ENCODE results near the gene TRAPPC14.
A peak's percentile ranks its signal among the peaks of the same experiment; 100 is the strongest.

The TRAPPC14 gene

DNA sequence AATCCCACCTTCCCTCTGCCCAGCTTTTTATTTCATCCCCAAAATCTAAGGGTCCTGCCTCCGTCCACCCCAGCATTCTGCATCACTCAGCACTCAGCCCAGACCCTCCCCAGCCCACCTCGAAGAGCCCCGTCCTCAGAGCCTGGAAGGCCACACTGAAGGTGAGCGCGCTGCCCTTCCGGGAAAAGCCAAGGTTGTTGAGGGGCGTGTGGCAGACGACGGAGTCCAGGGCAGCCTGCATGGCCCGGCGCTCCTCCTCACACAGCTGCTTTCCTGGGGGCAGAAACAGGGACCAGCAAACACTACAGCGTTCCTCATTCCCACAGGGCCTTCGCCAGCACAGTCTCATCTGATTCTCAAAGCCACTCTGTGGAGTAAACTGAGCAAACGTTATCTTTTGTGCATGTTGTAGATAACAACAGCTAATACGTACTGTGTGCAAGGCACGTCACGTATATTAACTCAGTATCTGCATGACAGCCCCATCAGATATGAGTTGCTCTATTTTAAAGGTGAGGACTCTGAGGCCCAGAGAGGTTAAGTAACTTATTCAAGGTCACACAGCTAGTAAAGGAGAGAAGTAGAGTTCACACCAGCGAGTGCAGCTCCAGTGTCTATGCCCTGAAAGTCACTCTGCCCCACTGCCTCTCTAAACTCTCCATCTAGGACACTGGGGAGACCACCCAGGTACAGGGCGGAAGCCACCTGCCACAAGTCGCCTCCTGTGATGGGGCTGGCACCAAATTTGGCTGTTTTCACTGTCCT, 2.8 kb downstream of the TRAPPC14 start:
- no peak overlapping the region for H3K4me3 ChIP-seq (ENCODE audit: low read depth, low read length)
- TF ChIP-seq, protein P1, sequence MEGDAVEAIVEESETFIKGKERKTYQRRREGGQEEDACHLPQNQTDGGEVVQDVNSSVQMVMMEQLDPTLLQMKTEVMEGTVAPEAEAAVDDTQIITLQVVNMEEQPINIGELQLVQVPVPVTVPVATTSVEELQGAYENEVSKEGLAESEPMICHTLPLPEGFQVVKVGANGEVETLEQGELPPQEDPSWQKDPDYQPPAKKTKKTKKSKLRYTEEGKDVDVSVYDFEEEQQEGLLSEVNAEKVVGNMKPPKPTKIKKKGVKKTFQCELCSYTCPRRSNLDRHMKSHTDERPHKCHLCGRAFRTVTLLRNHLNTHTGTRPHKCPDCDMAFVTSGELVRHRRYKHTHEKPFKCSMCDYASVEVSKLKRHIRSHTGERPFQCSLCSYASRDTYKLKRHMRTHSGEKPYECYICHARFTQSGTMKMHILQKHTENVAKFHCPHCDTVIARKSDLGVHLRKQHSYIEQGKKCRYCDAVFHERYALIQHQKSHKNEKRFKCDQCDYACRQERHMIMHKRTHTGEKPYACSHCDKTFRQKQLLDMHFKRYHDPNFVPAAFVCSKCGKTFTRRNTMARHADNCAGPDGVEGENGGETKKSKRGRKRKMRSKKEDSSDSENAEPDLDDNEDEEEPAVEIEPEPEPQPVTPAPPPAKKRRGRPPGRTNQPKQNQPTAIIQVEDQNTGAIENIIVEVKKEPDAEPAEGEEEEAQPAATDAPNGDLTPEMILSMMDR (IDR thresholded peaks at IDR 0.05; ENCODE audit: borderline replicate concordance, insufficient read depth, low read depth, low read length), result no peak

DNA sequence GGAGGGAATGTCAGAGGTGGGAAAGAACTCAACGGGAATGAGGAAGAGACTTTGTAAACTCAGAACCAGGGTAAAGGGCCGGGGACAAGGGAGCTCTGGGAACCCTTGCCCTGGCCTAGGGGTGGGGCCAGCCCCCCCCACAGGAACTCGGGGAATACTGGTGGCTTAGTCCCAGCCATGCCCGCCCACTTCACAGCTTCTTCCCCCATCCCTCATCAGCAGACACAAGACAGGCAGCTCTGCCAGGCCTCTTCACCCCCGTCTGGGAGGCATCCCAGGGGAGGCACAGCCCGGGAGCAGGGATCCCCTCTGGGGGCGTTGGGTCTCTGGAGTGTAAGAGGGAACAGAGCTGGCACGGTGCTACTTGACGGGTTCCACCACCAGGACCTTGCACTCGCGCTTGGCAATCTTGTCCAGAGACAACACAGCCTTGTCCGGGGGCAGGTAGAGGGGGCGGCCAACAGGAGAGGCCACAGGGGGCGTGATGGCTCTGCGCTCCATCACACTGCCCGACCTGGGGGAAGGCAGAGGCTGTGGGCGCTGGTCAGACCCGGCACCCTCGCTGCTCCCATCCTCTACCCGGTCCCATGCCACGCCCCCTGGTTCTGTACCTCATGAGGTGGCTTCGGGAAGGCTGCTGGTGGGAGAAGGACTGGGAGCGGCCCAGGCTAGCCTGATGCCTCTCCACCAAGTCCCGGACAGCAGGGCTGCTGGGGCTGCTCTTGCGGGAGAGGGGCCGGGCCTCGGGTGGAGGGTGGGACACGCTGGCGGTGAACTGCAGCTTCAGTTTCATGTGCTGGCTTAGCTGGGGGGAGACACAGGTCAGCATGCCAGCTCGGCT, 3.7 kb downstream of the TRAPPC14 start:
- TF ChIP-seq, protein P1 (IDR thresholded peaks at IDR 0.05; ENCODE audit: borderline replicate concordance, insufficient read depth, low read depth, low read length), result no peak

DNA sequence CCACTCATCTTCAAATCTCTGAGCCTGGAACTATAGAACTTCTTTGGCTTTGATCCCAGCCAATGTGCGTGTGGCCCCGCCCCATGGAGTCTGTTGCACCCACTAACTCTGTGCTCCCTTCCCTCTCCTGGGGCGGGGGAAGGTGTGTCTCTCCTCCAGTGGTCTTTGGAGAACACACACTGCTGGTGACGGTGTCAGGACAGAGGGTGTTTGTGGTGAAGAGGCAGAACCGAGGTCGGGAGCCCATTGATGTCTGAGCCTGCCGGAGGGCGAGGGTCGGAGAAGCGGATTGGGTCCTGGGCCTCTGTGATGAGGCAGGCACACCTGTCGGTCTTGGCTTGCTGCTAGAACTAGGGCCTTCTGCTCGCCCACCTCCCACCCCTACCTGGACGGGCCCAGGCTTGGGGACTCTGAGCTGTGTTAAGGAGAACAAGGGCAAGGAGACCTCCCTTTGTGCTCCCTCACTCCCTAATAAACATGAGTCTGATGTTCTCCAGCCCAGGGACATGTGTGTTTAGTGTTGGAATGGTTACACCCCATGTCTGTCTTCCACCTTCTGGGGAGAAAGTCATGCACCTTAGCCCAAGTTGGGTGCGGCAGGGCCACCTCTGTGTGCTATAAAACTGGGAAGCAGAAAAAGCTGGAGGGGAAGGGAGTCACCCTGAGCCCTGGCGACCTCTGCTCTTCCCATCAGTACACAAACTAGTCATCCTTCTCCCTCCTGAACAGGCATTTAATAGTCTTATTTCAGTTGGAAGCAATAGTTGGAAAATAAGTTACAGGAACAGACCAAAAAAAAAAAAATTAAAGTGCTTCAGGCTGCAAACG, 4.6 kb downstream of the TRAPPC14 start:
- no peak overlapping the region for H3K4me3 ChIP-seq (ENCODE audit: low read depth, low read length)
- TF ChIP-seq, protein P1 (IDR thresholded peaks at IDR 0.05; ENCODE audit: borderline replicate concordance, insufficient read depth, low read depth, low read length), result no peak

More for the DNA sequence above, 3.7 kb downstream of the TRAPPC14 start:
- no peak overlapping the region for H3K4me3 ChIP-seq (ENCODE audit: low read depth, low read length)

DNA sequence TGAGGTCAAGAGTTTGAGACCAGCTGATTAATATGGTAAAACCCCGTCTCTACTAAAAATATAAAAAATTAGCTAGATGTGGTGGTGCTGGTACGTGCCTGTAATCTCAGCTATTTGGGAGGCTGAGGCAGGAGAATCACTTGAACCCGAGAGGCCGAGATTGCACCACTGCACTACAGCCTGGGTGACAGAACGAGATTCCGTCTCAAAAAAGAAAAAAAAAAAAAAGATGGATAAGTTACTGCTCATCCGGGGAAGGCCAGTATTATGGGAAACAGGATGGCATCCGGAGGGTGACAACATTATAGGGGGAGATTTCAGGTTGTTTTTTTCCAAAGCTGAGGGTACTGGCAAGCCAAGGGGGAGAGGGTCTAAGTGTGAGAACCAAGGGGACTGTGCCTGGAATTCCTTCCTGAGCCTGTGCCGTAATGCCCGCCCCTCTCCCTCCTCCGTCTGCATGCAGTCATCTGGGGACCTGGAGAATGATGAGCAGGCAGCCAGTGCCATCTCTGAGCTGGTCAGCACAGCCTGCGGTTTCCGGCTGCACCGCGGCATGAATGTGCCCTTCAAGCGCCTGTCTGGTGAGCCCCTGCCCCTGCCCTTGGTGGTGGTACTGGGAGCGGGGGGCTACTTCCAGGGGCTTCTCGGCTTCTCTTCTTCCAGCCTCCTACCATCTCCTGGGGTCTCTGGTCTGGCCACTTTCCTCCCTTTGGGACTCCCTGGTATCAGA, 5.4 kb downstream of the TRAPPC14 start:
- TF ChIP-seq, protein P1 (IDR thresholded peaks at IDR 0.05; ENCODE audit: borderline replicate concordance, insufficient read depth, low read depth, low read length), result no peak
- no peak overlapping the region for H3K4me3 ChIP-seq (ENCODE audit: low read depth, low read length)

DNA sequence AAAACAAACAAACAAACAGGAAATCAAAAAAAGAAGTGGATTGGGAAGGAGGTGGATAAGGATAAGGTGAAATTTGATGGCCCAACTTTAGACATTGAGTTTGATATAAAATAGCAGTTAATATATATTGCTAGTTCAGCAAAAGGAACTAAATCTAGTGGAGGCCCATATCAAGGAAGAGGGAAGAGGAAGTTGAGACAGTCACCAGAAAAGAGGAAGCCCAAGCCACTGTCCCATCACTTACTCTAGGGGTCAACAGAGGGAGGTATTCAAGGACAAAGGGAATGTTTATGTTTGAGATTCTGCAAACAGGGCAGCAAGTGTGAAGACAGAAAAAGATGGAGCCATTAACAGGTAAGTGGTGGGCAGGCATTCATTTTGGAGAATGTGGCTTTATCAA, 6.1 kb downstream of the TRAPPC14 start:
- TF ChIP-seq, protein P1 (IDR thresholded peaks at IDR 0.05; ENCODE audit: borderline replicate concordance, insufficient read depth, low read depth, low read length), result no peak
- no peak overlapping the region for H3K4me3 ChIP-seq (ENCODE audit: low read depth, low read length)

DNA sequence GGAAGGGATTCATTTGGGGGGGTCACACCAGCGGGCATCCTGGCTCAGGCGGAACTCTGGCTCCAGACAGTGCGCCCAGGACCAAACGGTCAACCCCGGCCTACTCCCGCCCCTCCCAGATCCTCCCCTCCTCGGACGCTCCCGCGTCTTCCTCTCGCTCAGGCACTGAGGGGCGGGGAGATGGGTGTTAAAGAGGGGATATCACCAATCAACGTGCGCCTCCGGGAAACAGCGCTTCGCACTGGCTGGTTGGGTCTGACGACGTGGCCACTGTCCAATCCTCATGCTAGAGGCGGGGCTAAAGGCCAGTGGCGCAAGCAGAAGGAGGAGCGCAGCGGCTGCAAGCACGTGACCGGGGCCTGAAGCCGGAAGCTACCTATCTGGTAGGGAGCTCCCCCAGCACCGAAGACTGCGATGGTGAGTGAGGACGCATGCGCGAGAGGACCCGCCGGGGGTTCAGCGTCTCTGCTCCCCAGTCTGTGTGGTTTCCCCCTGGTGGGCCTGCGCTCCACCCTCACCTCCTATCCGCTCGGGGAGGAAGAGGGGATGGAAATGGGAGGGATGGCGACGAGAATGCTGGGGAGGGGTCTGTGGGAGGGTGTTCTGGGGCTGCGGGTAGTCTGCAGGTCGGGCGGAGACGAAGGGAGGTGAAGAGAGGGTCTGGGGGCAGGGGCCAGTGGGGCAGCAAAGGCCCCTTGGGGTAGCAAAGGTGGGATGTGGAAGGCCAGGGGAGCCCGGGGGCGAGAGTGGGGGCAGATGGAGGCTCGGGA, 9.8 kb downstream of the TRAPPC14 start, which contains the start of gene LAMTOR4:
Gene LAMTOR4 (plus strand): TSS at position 360 of the 770 bp plus-strand sequence. CDS start 55 bp downstream, at position 415.
- H3K4me3 ChIP-seq (ENCODE audit: low read depth, low read length), result peak within 1 kb of the TSS; percentile 84
- TF ChIP-seq, protein P1 (IDR thresholded peaks at IDR 0.05; ENCODE audit: borderline replicate concordance, insufficient read depth, low read depth, low read length), result no peak
